SK-N-SH (cell line): ENCODE results near the gene PPP6R2.

Source experiments
- EP300 ChIP-seq, 2 experiments: IDR thresholded peaks; 2 replicates each; pipeline versions ENCODE4 v1.4.0 to v1.6.1; 2012; ENCODE audit warnings: borderline replicate concordance in 1 of 2, low read depth in 1 of 2, low read length in 1 of 2
- EZH2phosphoT487 ChIP-seq: fragments of 200-600 bp; sonication (generic); IDR thresholded peaks from 2 replicates; pipeline ENCODE4 v1.6.1; 2017; ENCODE audit warnings: low read depth, mixed run types, mild to moderate bottlenecking, antibody characterized with exemption, moderate library complexity, borderline replicate concordance
- POLR2AphosphoS5 ChIP-seq: IDR thresholded peaks from 2 replicates; pipeline ENCODE4 v1.6.1; 2012; ENCODE audit warnings: low read depth, low read length
- RCOR1 ChIP-seq: fragments of 150-350 bp; IDR thresholded peaks from 2 replicates; pipeline ENCODE4 v1.6.1; 2017; ENCODE audit warnings: antibody characterized with exemption, low read length
- TF ChIP-seq, protein P1 (sequence below): fragments of 200-600 bp; sonication (generic); IDR thresholded peaks from 2 replicates; pipeline ENCODE4 v1.6.1; 2017; ENCODE audit warnings: antibody characterized with exemption, mild to moderate bottlenecking, moderate library complexity
- TF ChIP-seq, protein P2 (sequence below): fragments of 150-350 bp; IDR thresholded peaks from 2 replicates; pipeline ENCODE4 v1.6.1; 2017; ENCODE audit warnings: antibody characterized with exemption, low read length, low read depth, borderline replicate concordance

DNA sequence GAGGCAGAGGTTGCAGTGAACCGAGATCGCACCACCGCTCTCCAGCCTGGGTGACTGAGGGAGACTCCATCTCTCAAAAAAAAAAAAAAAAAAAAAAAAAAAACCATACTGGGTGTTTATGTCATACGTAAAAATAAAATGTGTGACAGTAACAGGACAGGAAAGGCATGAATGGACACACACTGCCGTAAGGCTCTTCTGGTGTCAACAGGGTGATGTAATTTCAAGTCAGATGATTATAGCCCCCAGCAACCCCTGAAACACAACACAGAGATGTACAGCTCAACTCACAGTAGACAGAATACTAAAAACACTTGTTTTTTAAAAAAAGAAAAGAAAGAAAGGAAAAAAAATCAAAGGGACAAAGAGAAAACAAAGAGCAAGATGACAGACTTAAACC lies 109.5 kb downstream of the PPP6R2 start:
- TF ChIP-seq, protein P1, sequence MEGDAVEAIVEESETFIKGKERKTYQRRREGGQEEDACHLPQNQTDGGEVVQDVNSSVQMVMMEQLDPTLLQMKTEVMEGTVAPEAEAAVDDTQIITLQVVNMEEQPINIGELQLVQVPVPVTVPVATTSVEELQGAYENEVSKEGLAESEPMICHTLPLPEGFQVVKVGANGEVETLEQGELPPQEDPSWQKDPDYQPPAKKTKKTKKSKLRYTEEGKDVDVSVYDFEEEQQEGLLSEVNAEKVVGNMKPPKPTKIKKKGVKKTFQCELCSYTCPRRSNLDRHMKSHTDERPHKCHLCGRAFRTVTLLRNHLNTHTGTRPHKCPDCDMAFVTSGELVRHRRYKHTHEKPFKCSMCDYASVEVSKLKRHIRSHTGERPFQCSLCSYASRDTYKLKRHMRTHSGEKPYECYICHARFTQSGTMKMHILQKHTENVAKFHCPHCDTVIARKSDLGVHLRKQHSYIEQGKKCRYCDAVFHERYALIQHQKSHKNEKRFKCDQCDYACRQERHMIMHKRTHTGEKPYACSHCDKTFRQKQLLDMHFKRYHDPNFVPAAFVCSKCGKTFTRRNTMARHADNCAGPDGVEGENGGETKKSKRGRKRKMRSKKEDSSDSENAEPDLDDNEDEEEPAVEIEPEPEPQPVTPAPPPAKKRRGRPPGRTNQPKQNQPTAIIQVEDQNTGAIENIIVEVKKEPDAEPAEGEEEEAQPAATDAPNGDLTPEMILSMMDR: no peak
- no peak for TF ChIP-seq RCOR1
- TF ChIP-seq EP300 (IDR thresholded peaks at IDR 0.05; ENCODE audit: borderline replicate concordance in 1 of 2, low read depth in 1 of 2, low read length in 1 of 2): no peak
- no peak for TF ChIP-seq POLR2AphosphoS5
- TF ChIP-seq, protein P2, sequence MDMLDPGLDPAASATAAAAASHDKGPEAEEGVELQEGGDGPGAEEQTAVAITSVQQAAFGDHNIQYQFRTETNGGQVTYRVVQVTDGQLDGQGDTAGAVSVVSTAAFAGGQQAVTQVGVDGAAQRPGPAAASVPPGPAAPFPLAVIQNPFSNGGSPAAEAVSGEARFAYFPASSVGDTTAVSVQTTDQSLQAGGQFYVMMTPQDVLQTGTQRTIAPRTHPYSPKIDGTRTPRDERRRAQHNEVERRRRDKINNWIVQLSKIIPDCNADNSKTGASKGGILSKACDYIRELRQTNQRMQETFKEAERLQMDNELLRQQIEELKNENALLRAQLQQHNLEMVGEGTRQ: no peak
- no peak for TF ChIP-seq EZH2phosphoT487
